PFSK-1 (cell line): ENCODE measurements around the gene SLC44A5.

Source experiments
- FOXP2 ChIP-seq: optimal IDR thresholded peaks from 2 replicates; pipeline ENCODE3; 2011; ENCODE audit warnings: borderline replicate concordance, control low read depth, inconsistent platforms; ENCODE audit not compliant: insufficient read depth; ENCODE audit errors: extremely low read length, extremely low read depth
- POLR2AphosphoS5 ChIP-seq: IDR thresholded peaks from 2 replicates; pipeline ENCODE4 v1.6.1; 2012; ENCODE audit warnings: low read depth, mild to moderate bottlenecking, control low read depth, low read length, moderate library complexity
- REST ChIP-seq, 2 experiments: IDR thresholded peaks; 2 replicates each; pipeline versions ENCODE4 v1.6.1 to v1.8.0; 2011 to 2012; ENCODE audit warnings: low read depth in 2 of 2, low read length in 2 of 2, control low read depth in 1 of 2, inconsistent platforms in 1 of 2, mild to moderate bottlenecking in 1 of 2, moderate library complexity in 1 of 2; ENCODE audit not compliant: insufficient read depth in 1 of 2
- SIN3A ChIP-seq: IDR thresholded peaks from 2 replicates; pipeline ENCODE4 v1.6.1; 2012; ENCODE audit warnings: mild to moderate bottlenecking, low read length, moderate library complexity, borderline replicate concordance; ENCODE audit not compliant: insufficient read depth
- TAF1 ChIP-seq: IDR thresholded peaks from 2 replicates; pipeline ENCODE4 v1.6.1; 2012; ENCODE audit warnings: low read length, control low read depth, borderline replicate concordance; ENCODE audit not compliant: insufficient read depth

The SLC44A5 gene

GRCh38 chr1:75492011-75492410 is 118.9 kb downstream of the SLC44A5 start:
- no peak for TF ChIP-seq POLR2AphosphoS5
- TF ChIP-seq REST (IDR thresholded peaks at IDR 0.05; ENCODE audit: insufficient read depth in 1 of 2, low read depth in 2 of 2, low read length in 2 of 2): no peak
- TF ChIP-seq FOXP2: no peak
- TF ChIP-seq SIN3A: no peak
- no peak for TF ChIP-seq TAF1

DNA sequence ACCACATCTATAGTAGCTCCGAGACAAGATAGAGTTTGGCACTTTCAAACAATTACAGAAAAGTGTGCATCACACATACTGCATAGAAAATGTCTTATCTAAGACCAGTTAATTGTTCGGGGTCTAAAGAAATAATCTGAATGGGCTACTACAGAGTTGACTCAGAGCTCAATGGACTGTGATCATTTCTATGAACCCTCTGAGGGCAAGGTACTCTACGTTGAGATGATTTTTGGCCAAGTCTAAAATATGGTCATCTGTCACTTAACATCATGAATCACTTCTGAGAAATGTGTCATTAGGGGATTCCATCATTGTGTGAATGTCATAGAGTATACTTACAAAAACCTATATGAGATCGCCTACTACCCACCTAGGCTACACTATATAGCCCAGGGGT is 123.5 kb downstream of the SLC44A5 start:
- TF ChIP-seq SIN3A: no peak
- TF ChIP-seq REST (IDR thresholded peaks at IDR 0.05; ENCODE audit: insufficient read depth in 1 of 2, low read depth in 2 of 2, low read length in 2 of 2): no peak

GRCh38 chr1:75484789-75485188 is 126.1 kb downstream of the SLC44A5 start:
- TF ChIP-seq REST (IDR thresholded peaks at IDR 0.05; ENCODE audit: insufficient read depth in 1 of 2, low read depth in 2 of 2, low read length in 2 of 2): no peak
- no peak for TF ChIP-seq POLR2AphosphoS5
- TF ChIP-seq SIN3A: no peak
- TF ChIP-seq TAF1: no peak

DNA sequence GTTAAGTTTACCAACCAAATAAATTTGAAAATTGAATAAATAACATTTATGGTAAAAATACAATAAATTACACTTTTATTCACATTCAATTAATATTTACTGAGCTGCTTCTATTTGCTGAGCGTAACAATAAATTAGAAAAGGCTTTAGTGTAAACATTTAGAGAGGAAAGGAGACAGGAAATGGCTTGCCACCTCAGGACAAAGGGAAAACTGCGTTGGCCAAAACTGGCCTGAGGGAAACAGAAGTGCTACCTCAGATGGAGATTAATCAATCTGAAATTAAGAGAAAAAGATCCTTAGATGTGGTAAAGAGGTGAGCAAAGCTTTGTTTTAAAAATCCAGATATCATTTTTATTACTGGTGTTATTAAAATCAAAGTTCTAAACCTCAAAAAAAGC is 128.0 kb downstream of the SLC44A5 start:
- no peak for TF ChIP-seq REST (IDR thresholded peaks at IDR 0.05; ENCODE audit: insufficient read depth in 1 of 2, low read depth in 2 of 2, low read length in 2 of 2)
- TF ChIP-seq SIN3A: no peak
- no peak for TF ChIP-seq POLR2AphosphoS5
- no peak for TF ChIP-seq TAF1
- TF ChIP-seq FOXP2: no peak

DNA sequence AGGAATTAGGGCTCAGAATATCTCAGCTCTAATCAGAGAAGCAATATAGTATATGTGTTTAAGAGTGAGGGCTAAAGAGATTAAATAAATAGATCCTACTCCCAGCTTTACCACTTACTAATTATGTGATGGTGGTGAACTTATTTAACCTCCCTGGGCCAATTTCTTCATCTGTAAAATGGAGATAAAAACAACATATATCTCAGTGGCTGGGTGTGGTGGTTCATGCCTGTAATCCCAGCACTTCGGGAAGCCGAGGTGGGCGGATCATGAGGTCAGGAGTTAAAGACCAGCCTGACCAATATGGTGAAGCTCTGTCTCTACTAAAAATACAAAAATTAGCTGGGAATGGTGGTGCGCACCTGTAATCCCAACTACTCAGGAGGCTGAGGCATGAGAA is 135.2 kb downstream of the SLC44A5 start:
- TF ChIP-seq FOXP2 (no peak), TAF1 (no peak), REST (IDR thresholded peaks at IDR 0.05; ENCODE audit: insufficient read depth in 1 of 2, low read depth in 2 of 2, low read length in 2 of 2) (no peak), SIN3A (no peak), POLR2AphosphoS5 (no peak)
